HEK293T (cell line): ENCODE results near the gene TPRG1.
A peak's percentile ranks its signal among the peaks of the same experiment; 100 is the strongest.

Source experiments
- CTCF ChIA-PET: fragments of 350-600 bp; formaldehyde crosslinking; extraction: SDS; loops from one replicate; lab custom pipeline; 2021; ENCODE audit warnings: antibody characterized with exemption, inconsistent platforms; lab: Yijun Ruan, JAX
- POLR2A ChIA-PET: fragments of 350-600 bp; formaldehyde crosslinking; extraction: SDS; loops from one replicate; lab custom pipeline; 2020; ENCODE audit warnings: antibody characterized with exemption, inconsistent platforms; lab: Yijun Ruan, JAX
- DNase-seq: peaks from one replicate; pipeline ENCODE4 v3.0.0; 2012; ENCODE audit warnings: mixed read lengths; ENCODE audit errors: extremely low spot score
- ARNT ChIP-seq: fragments of 450-650 bp; IDR thresholded peaks from 2 replicates; pipeline ENCODE4 v1.6.1; 2017; ENCODE audit warnings: mild to moderate bottlenecking
- BHLHE40 ChIP-seq: fragments of 450-650 bp; IDR thresholded peaks from 2 replicates; pipeline ENCODE4 v1.6.1; 2016; ENCODE audit warnings: mild to moderate bottlenecking, moderate library complexity, borderline replicate concordance
- CTBP1 ChIP-seq: fragments of 450-650 bp; IDR thresholded peaks from 2 replicates; pipeline ENCODE4 v1.6.1; 2016; ENCODE audit warnings: borderline replicate concordance
- ELF4 ChIP-seq: fragments of 450-650 bp; IDR thresholded peaks from 2 replicates; pipeline ENCODE4 v1.6.1; 2017; ENCODE audit warnings: antibody characterized with exemption
- FOXA1 ChIP-seq: fragments of 450-650 bp; IDR thresholded peaks from 2 replicates; pipeline ENCODE4 v1.6.1; 2016; ENCODE audit warnings: mild to moderate bottlenecking
- FOXK2 ChIP-seq: fragments of 450-650 bp; IDR thresholded peaks from 2 replicates; pipeline ENCODE4 v1.6.1; 2016; ENCODE audit warnings: mild to moderate bottlenecking
- FOXM1 ChIP-seq: fragments of 450-650 bp; IDR thresholded peaks from 2 replicates; pipeline ENCODE4 v1.6.1; 2017; ENCODE audit warnings: mild to moderate bottlenecking, borderline replicate concordance
- HDGF ChIP-seq: fragments of 450-650 bp; IDR thresholded peaks from 2 replicates; pipeline ENCODE4 v1.6.1; 2017; ENCODE audit warnings: antibody characterized with exemption, borderline replicate concordance
- L3MBTL2 ChIP-seq: fragments of 450-650 bp; conservative IDR thresholded peaks from 2 replicates; pipeline ENCODE4 v1.6.1; 2016; ENCODE audit warnings: mild to moderate bottlenecking
- LEF1 ChIP-seq: fragments of 450-650 bp; IDR thresholded peaks from 2 replicates; pipeline ENCODE4 v1.6.1; 2017; ENCODE audit warnings: mild to moderate bottlenecking, borderline replicate concordance
- NFRKB ChIP-seq: fragments of 450-650 bp; IDR thresholded peaks from 2 replicates; pipeline ENCODE4 v1.6.1; 2016; ENCODE audit warnings: mild to moderate bottlenecking, moderate library complexity
- SP1 ChIP-seq: fragments of 450-650 bp; IDR thresholded peaks from 2 replicates; pipeline ENCODE4 v1.6.1; 2017
- SUZ12 ChIP-seq: fragments of 450-650 bp; IDR thresholded peaks from 2 replicates; pipeline ENCODE4 v1.6.1; 2016; ENCODE audit warnings: mild to moderate bottlenecking
- TARDBP ChIP-seq: fragments of 450-650 bp; IDR thresholded peaks from 2 replicates; pipeline ENCODE4 v1.6.1; 2016
- ZNF384 ChIP-seq: fragments of 450-650 bp; IDR thresholded peaks from 2 replicates; pipeline ENCODE4 v1.6.1; 2016
- TF ChIP-seq, protein P1 (sequence below): fragments of 450-650 bp; IDR thresholded peaks from 2 replicates; pipeline ENCODE4 v1.6.1; 2016

Gene TPRG1

DNA sequence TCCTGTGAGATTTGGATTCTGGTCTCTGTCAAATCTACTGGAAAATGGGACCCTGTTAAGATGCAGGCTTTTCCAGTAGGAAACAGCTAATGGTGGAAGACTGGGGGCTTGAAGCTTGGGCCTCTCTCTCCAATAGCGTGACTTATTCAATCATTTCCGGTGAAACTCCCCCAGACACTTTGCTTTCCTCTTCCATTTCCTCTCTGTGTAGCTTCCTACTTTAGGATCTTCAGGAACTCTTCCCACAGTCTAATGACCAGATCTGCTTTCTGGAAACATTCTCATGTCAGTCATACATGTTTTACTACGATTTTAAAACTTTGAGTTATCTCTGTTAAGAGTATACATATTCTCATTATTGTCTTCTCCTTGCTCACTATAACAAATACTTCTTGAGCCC lies 28.0 kb upstream of the TPRG1 start:
- no peak for TF ChIP-seq ARNT
- no peak for TF ChIP-seq HDGF
- no peak for TF ChIP-seq SP1
- no peak for TF ChIP-seq FOXM1
- TF ChIP-seq ZNF384, result no peak
- no peak for TF ChIP-seq CTBP1
- TF ChIP-seq, protein P1, sequence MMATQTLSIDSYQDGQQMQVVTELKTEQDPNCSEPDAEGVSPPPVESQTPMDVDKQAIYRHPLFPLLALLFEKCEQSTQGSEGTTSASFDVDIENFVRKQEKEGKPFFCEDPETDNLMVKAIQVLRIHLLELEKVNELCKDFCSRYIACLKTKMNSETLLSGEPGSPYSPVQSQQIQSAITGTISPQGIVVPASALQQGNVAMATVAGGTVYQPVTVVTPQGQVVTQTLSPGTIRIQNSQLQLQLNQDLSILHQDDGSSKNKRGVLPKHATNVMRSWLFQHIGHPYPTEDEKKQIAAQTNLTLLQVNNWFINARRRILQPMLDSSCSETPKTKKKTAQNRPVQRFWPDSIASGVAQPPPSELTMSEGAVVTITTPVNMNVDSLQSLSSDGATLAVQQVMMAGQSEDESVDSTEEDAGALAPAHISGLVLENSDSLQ, result no peak
- no peak for TF ChIP-seq SUZ12
- TF ChIP-seq BHLHE40, result no peak
- TF ChIP-seq NFRKB, result no peak
- CTCF ChIA-PET, result no interaction called here
- DNase-seq, result no peak
- POLR2A ChIA-PET, result no interaction called here

DNA sequence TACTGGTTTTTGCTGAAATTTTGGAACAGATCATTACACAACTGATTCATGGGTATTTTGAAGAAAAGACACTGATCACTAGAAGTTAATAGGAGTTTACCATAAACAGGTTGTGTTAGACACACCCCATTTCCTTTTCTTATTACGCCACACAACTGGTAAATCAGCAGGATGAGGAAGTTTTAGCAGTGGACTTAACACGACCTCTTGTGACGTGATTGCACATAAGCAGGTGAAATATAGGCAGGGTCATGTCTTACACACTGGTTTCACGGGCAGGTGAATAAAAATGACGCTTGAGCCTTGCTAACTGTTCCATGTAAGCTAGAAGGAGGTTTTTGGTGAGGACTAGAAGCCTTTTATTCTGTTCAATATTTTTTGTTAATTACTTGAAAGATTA lies 27.1 kb upstream of the TPRG1 start:
- ChIA-PET POLR2A (no interaction called here), CTCF (no interaction called here)
- DNase-seq, result no peak
- no peak for TF ChIP-seq SP1

DNA sequence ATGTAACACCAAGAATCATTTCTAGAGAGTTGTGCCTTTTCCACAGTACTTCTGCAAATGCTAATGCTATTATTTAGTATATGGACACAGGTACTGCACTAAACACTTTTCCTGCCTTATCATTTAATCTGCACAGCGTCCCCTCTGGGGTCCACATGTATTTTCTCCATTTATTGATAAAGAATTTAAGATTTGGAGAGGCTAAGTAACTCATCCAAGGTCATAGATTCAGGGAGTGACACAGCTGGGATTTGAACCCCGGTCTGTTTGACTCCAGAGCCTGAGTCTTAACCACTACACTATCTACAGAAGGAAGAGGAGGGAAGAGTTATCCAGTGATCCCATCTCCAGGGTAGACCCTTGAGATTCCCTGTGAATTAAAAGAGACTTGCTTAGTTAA lies 24.9 kb upstream of the TPRG1 start:
- CTCF ChIA-PET, result interaction anchor here (1.1 kb wide), 1 partner anchor 192 kb away, joined by 3 read pairs; no protein-coding TSS in a partner anchor
- POLR2A ChIA-PET, result no interaction called here

DNA sequence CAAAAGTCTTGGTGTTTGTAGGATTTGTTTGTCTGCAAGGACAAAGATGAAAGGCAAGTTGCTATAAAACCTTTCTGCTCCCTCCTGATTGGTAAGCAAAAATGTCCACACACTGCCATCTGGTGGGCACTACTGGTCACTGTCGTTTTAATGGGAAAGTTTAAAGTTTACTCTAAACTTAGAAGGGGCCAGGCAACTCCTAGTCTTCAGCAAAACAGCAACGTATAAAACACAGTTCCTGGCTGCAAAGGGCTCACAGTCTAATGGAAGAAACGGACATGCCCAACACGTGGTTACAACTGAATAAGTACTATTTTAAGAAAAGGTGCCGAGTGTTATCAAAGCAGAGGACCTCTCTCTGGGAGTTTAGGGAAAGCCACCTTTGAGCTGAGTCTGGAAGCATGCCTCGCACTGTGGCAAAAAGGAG lies 23.7 kb upstream of the TPRG1 start:
- CTCF ChIA-PET, result interaction anchor here (1.1 kb wide), 1 partner anchor 13 kb away, joined by 4 read pairs; no protein-coding TSS in a partner anchor
- POLR2A ChIA-PET, result no interaction called here
- TF ChIP-seq, protein P1, result no peak
- no peak for TF ChIP-seq ELF4
- peak; percentile 42 for DNase-seq

More for the DNA sequence above, 24.9 kb upstream of the TPRG1 start:
- no peak for DNase-seq
- TF ChIP-seq HDGF (no peak), LEF1 (no peak), FOXA1 (no peak), CTBP1 (no peak), ELF4 (no peak), BHLHE40 (no peak)

DNA sequence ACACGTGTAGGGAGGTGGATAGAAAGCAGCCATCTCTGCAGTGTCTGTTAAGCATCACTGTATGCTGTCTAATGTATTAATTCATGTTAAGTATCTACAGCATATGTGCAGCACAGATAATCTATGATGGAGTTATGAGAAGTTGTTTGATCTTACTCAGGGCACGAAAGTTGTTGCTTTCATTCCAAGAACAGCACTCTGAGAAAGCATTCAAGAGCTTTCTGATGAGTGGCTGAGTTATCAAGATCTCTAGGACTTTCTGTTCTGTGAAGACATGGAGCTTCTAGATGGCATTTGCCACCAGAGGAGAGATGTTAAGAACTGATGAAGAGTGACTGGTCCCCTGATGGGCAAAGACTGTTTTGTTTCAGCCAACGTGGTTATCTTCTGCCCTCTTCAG lies 22.6 kb upstream of the TPRG1 start:
- DNase-seq, result no peak
- ChIA-PET POLR2A (no interaction called here), CTCF (no interaction called here)
- TF ChIP-seq L3MBTL2 (no peak), ARNT (no peak), NFRKB (no peak), SUZ12 (no peak), FOXM1 (no peak), FOXK2 (no peak), ELF4 (no peak)

DNA sequence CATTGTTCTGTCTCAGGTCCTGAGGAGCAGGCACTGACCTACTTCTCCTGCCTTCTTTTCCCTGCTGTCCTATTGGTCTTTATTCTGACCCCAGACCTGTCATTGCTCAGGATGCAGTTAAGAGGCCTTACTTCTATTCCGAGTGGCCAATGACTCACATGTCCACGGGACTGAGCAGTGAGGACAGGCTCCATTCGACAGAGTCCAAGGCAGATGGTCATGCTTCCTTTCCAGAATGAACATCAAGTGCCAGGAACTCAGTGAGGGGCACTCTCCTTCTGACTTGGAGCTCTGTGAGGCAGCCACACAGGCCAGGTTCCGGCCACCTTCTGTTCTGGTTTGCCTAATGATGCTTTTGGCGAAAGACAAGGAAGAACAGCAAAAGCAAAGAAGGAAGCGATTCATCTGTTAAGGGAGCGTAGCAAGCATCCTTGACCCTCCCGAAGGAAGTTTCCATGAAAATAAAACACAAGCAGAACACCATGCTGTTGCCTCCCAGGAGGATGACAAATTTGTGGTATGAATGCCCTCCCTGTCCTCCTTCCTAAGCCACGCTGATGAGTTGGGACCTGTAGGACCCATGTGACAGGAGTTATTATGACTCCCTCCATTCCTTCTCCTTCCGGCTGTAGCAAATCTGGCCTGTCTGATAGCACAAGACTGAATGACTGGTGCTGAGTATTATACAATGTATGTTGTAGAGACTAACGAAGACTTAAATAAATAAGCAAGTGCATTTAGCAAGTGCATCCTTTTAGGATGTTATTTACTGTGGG lies 14.4 kb upstream of the TPRG1 start:
- no peak for TF ChIP-seq FOXA1
- no peak for TF ChIP-seq ARNT
- TF ChIP-seq L3MBTL2, result no peak
- DNase-seq, result no peak
- ChIA-PET POLR2A (no interaction called here), CTCF (no interaction called here)

DNA sequence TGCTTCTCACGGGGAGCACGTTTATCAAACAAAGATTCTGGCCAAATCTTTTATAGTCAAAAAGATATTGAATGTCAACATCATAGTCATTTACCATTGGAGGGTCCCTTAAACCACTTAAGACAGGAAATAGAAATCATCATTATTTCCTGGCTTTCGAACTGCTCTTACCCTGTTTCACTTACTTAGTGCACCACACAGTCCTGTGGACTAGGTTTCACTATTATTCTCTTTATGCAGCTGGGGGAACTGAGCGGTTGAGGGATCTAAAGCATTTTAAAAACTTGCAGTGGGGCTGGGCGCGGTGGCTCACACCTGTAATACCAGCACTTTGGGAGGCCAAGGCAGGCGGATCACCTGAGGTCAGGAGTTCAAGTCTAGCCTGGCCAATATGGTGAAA lies 13.7 kb upstream of the TPRG1 start:
- ChIA-PET CTCF (no interaction called here), POLR2A (no interaction called here)
- TF ChIP-seq HDGF (no peak), FOXK2 (no peak), CTBP1 (no peak), TARDBP (no peak), ZNF384 (no peak), ELF4 (no peak), SUZ12 (no peak), NFRKB (no peak), FOXM1 (no peak), SP1 (no peak), BHLHE40 (no peak)
- TF ChIP-seq, protein P1, result no peak
- DNase-seq, result no peak
